Endothelial cell of umbilical vein (primary cell): ENCODE results near the gene STAB2.

Source experiments
- EZH2 ChIP-seq: IDR thresholded peaks from 2 replicates; pipeline ENCODE4 v1.6.1; 2012; ENCODE audit warnings: borderline replicate concordance, low read depth, mild to moderate bottlenecking, moderate library complexity, low read length, inconsistent platforms; ENCODE audit not compliant: severe bottlenecking
- FOS ChIP-seq: IDR thresholded peaks from 2 replicates; pipeline ENCODE4 v1.6.1; 2011; ENCODE audit warnings: mild to moderate bottlenecking, low read length, moderate library complexity, borderline replicate concordance; ENCODE audit not compliant: insufficient read depth
- JUN ChIP-seq: IDR thresholded peaks from 2 replicates; pipeline ENCODE4 v1.6.1; 2011; ENCODE audit warnings: borderline replicate concordance, low read depth; ENCODE audit not compliant: insufficient read length, insufficient read depth
- MYC ChIP-seq: IDR thresholded peaks from one replicate; pipeline ENCODE4 v1.6.1; 2011; ENCODE audit warnings: mild to moderate bottlenecking, low read depth, low read length
- POLR2A ChIP-seq: IDR thresholded peaks from 2 replicates; pipeline ENCODE4 v1.6.1; 2012; ENCODE audit warnings: low read depth, mild to moderate bottlenecking, control low read depth, low read length
- POLR2AphosphoS5 ChIP-seq: IDR thresholded peaks from 2 replicates; pipeline ENCODE4 v1.6.1; 2012; ENCODE audit warnings: low read depth, mild to moderate bottlenecking, control low read depth, low read length, moderate library complexity; ENCODE audit not compliant: insufficient read depth
- TF ChIP-seq, protein P1 (sequence below), 2 donors: IDR thresholded peaks; 1 replicate in 1 of 2; 2 replicates in 1 of 2; pipeline ENCODE4 v1.5.1; 2011; ENCODE audit warnings: low read length in 2 of 2, mild to moderate bottlenecking in 2 of 2, moderate library complexity in 2 of 2, control low read depth in 1 of 2, inconsistent platforms in 1 of 2, low read depth in 1 of 2; ENCODE audit not compliant: insufficient read depth in 1 of 2; ENCODE audit errors: extremely low read depth in 1 of 2
- TF ChIP-seq, protein P2 (sequence below): IDR thresholded peaks from 2 replicates; pipeline ENCODE4 v1.6.1; 2011; ENCODE audit not compliant: insufficient read depth, insufficient read length

DNA sequence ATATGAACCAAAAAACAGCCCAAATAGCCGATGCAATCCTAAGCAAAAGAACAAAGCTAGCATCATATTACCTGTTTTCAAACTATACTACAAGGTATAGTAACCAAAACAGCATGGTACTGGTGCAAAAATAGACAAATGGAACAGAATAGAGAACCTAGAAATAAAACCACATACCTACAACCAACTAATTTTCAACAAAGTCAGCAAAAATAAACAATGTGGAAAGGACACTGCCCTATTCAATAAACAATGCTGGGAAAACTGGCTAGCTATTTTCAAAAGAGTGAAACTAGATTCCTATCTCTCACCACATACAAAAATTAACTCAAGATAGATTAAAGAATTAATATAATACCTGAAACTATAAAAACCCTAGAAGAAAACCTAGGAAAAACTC, 17.8 kb upstream of the STAB2 start:
- no peak for TF ChIP-seq POLR2A
- TF ChIP-seq, protein P1, sequence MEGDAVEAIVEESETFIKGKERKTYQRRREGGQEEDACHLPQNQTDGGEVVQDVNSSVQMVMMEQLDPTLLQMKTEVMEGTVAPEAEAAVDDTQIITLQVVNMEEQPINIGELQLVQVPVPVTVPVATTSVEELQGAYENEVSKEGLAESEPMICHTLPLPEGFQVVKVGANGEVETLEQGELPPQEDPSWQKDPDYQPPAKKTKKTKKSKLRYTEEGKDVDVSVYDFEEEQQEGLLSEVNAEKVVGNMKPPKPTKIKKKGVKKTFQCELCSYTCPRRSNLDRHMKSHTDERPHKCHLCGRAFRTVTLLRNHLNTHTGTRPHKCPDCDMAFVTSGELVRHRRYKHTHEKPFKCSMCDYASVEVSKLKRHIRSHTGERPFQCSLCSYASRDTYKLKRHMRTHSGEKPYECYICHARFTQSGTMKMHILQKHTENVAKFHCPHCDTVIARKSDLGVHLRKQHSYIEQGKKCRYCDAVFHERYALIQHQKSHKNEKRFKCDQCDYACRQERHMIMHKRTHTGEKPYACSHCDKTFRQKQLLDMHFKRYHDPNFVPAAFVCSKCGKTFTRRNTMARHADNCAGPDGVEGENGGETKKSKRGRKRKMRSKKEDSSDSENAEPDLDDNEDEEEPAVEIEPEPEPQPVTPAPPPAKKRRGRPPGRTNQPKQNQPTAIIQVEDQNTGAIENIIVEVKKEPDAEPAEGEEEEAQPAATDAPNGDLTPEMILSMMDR (IDR thresholded peaks at IDR 0.05; ENCODE audit: extremely low read depth in 1 of 2, insufficient read depth in 1 of 2, low read depth in 1 of 2, low read length in 2 of 2) = no peak
- no peak for TF ChIP-seq JUN
- no peak for TF ChIP-seq MYC
- TF ChIP-seq EZH2 = no peak
- no peak for TF ChIP-seq POLR2AphosphoS5
- TF ChIP-seq, protein P2, sequence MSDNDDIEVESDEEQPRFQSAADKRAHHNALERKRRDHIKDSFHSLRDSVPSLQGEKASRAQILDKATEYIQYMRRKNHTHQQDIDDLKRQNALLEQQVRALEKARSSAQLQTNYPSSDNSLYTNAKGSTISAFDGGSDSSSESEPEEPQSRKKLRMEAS = no peak
- no peak for TF ChIP-seq FOS
